Measurements from ENCODE around the gene AMOTL2.

AMOTL2 gene

DNA sequence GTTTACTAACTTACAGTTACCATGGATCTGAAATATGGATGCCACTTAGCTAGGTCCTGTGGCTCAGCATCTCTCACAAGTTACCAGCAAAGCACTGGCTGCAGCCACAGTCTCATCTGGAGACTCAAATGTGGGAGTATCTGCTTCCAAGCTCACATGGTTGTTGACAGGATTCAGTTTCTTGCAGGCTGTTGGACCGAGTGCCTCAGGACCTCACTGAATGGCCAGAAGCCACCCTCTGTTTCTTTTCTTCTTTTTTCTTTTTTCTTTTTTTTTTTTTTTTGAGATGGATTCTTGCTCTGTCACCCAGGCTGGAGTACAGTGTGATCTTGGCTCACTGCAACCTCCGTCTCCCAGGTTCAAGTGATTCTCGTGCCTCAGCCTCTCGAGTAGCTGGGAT is 20.1 kb upstream of the AMOTL2 start:
- Histone ChIP-seq H3K9ac (ENCODE audit: low read length in 2 of 2) (no peak overlapping the region), H3K27ac (ENCODE audit: low read length) (no peak overlapping the region), H3K36me3 (ENCODE audit: control insufficient read depth in 2 of 2, insufficient read depth in 2 of 2, low read length in 2 of 2) (no peaks in the 10 kb centered on the region), H3K4me1 (ENCODE audit: control insufficient read depth, insufficient read depth, low read length) (peaks cover 12% of the 10 kb centered on the region), H3K4me3 (ENCODE audit: low read length in 2 of 2) (no peak overlapping the region), H3K27me3 (ENCODE audit: control insufficient read depth in 1 of 2, insufficient read depth in 2 of 2, low read length in 2 of 2) (no peaks in the 10 kb centered on the region), H3K9me3 (ENCODE audit: control insufficient read depth in 2 of 2, low read length in 2 of 2) (no peaks in the 10 kb centered on the region)

DNA sequence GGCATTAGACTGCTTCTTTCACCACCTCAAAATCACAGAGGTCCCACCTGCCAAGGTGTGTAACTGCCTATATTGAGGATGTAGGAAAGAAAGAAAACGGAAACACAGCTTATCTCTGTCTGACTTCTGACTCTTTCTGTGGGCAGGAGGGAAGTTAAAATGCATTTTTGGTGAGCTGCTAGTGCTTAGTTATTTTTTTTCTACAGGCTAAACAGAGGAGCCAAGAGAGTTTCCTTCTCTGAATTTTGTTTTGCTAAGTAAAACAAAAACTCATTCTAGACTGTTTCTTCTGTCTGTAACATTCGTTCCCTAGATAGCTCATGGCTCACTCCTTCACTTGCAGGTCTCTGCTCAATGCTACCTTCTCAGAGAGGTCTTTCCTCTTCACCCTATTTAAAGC is 18.8 kb upstream of the AMOTL2 start:
- Histone ChIP-seq H3K36me3 (ENCODE audit: control insufficient read depth in 2 of 2, insufficient read depth in 2 of 2, low read length in 2 of 2) (no peaks in the 10 kb centered on the region), H3K4me3 (ENCODE audit: low read length in 2 of 2) (no peak overlapping the region), H3K9ac (ENCODE audit: low read length in 2 of 2) (no peak overlapping the region), H3K27me3 (ENCODE audit: control insufficient read depth in 1 of 2, insufficient read depth in 2 of 2, low read length in 2 of 2) (no peaks in the 10 kb centered on the region), H3K9me3 (ENCODE audit: control insufficient read depth in 2 of 2, low read length in 2 of 2) (no peaks in the 10 kb centered on the region), H3K27ac (ENCODE audit: low read length) (no peak overlapping the region), H3K4me1 (ENCODE audit: control insufficient read depth, insufficient read depth, low read length) (peaks cover 21% of the 10 kb centered on the region)

DNA sequence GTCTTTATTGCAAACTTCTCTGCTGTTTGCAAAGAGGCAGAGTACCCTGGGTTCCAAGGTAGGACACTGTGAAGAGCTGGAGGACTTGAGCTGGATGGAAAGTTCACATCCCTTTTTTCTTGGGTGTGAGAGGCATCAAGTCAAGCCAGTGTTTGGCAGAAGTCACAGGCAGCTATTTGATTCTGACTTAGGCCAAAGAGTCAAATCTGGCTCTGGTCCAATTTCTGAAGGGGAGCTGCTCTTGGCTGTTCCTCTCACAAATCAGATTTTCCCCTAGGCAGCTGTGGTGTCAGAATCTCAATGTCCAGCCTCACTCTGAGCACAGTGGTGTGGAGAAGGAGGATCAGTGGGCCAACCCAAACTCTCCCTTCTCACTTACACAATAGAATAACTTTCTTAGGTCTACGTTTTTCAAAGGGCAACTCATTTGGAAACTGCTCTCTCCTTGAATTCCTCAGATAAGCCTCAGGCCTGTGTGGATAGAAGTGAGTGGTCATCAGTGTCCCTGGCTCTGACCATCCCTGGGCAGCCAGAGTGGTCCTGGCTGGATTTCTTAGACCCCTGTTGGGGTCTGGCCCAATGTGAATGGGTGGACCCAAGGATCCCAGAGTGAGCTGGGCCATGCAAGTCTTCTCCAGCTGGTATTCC is 18.2 kb upstream of the AMOTL2 start:
- Histone ChIP-seq H3K27me3 (ENCODE audit: control insufficient read depth in 1 of 2, insufficient read depth in 2 of 2, low read length in 2 of 2) (no peaks in the 10 kb centered on the region), H3K9me3 (ENCODE audit: control insufficient read depth in 2 of 2, low read length in 2 of 2) (no peaks in the 10 kb centered on the region), H3K4me1 (ENCODE audit: control insufficient read depth, insufficient read depth, low read length) (peaks cover 21% of the 10 kb centered on the region), H3K4me3 (ENCODE audit: low read length in 2 of 2) (no peak overlapping the region), H3K36me3 (ENCODE audit: control insufficient read depth in 2 of 2, insufficient read depth in 2 of 2, low read length in 2 of 2) (no peaks in the 10 kb centered on the region), H3K9ac (ENCODE audit: low read length in 2 of 2) (no peak overlapping the region), H3K27ac (ENCODE audit: low read length) (no peak overlapping the region)

DNA sequence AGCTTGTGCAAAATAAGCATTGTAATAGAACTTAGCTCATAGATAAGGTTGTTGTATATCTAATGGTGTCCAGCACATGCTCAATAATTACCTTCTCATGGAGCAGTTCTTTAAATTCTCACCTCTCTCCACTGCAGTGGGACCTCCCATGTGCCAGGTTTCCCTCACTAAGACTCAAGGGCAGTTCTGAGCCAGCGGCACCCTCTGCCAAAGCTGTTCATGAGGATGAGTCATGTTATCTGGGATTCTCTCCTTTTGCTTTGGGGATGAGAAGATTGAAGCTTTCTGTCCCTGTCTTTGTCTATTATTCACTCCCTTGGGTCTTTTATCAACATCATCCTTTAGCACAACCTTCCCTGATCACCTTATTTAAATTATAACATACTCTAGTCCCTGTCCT is 15.6 kb upstream of the AMOTL2 start:
- H3K36me3 ChIP-seq (ENCODE audit: control insufficient read depth in 2 of 2, insufficient read depth in 2 of 2, low read length in 2 of 2): no peaks in the 10 kb centered on the region
- H3K27me3 ChIP-seq (ENCODE audit: control insufficient read depth in 1 of 2, insufficient read depth in 2 of 2, low read length in 2 of 2): no peaks in the 10 kb centered on the region
- no peak overlapping the region for H3K4me3 ChIP-seq (ENCODE audit: low read length in 2 of 2)
- peaks cover 21% of the 10 kb centered on the region for H3K4me1 ChIP-seq (ENCODE audit: control insufficient read depth, insufficient read depth, low read length)
- H3K9me3 ChIP-seq (ENCODE audit: control insufficient read depth in 2 of 2, low read length in 2 of 2): no peaks in the 10 kb centered on the region
- H3K9ac ChIP-seq (ENCODE audit: low read length in 2 of 2): no peak overlapping the region
- H3K27ac ChIP-seq (ENCODE audit: low read length): no peak overlapping the region

DNA sequence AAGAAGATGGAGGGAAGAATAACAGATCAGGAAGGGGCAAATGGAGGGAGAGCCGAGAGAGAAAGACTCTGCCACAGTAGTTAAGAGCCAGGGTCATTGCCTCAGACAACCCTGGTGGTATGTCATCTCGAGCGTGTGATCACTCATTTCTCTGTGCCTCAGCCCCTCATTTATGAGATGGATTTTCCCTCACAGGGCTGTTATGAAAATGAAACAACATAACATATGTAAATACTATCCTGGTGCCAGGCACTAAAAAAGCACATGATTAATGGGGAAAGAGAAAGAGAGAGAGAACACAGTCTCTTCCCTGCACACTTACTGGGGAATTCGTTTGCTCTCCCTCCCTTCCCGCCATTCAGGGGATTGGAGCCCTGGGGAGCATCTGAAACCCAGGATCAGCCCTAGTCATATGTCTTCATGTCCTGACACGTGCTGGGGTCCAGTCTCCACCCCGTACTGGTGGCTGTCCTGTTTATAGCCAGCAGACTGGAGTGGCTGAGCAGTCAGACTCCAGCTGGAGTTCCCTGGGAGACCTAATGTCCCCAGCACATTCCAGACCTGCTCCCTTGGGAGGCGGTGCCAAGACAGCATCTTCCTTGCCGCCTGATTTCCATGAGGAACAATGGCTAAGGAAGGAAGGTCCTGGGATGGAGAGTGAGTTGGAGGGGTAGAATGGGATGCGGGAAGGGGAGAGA is 14.7 kb upstream of the AMOTL2 start:
- no peaks in the 10 kb centered on the region for H3K27me3 ChIP-seq (ENCODE audit: control insufficient read depth in 1 of 2, insufficient read depth in 2 of 2, low read length in 2 of 2)
- no peaks in the 10 kb centered on the region for H3K36me3 ChIP-seq (ENCODE audit: control insufficient read depth in 2 of 2, insufficient read depth in 2 of 2, low read length in 2 of 2)
- H3K27ac ChIP-seq (ENCODE audit: low read length): no peak overlapping the region
- H3K4me1 ChIP-seq (ENCODE audit: control insufficient read depth, insufficient read depth, low read length): peaks cover 21% of the 10 kb centered on the region
- H3K4me3 ChIP-seq (ENCODE audit: low read length in 2 of 2): peak overlapping the region in 1 of 2 donors; percentile 3
- peak overlapping the region in 1 of 2 donors; percentile 29 for H3K9ac ChIP-seq (ENCODE audit: low read length in 2 of 2)
- no peaks in the 10 kb centered on the region for H3K9me3 ChIP-seq (ENCODE audit: control insufficient read depth in 2 of 2, low read length in 2 of 2)

DNA sequence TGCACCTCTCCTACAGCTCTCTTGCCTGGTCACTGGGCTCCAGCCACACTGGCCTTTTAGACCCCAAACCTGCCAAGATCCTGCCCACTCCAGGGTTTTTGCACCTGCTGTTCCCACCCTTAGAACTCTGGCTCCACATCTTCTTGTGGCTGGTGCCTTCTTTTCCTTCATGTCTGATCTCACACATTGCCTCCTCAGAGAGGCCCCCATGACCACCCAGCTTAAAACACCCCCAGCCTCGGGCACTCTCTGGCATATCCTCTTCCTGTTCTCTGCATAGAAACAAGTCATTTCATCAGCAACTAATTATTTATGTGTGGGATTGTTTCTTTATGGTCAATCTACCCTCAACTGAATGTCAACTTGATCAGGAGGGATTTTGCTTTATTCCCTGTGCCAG is 14.0 kb upstream of the AMOTL2 start:
- no peak overlapping the region for H3K27ac ChIP-seq (ENCODE audit: low read length)
- no peaks in the 10 kb centered on the region for H3K9me3 ChIP-seq (ENCODE audit: control insufficient read depth in 2 of 2, low read length in 2 of 2)
- H3K4me1 ChIP-seq (ENCODE audit: control insufficient read depth, insufficient read depth, low read length): peaks cover 21% of the 10 kb centered on the region
- H3K4me3 ChIP-seq (ENCODE audit: low read length in 2 of 2): no peak overlapping the region
- H3K9ac ChIP-seq (ENCODE audit: low read length in 2 of 2): no peak overlapping the region
- H3K36me3 ChIP-seq (ENCODE audit: control insufficient read depth in 2 of 2, insufficient read depth in 2 of 2, low read length in 2 of 2): no peaks in the 10 kb centered on the region
- no peaks in the 10 kb centered on the region for H3K27me3 ChIP-seq (ENCODE audit: control insufficient read depth in 1 of 2, insufficient read depth in 2 of 2, low read length in 2 of 2)

DNA sequence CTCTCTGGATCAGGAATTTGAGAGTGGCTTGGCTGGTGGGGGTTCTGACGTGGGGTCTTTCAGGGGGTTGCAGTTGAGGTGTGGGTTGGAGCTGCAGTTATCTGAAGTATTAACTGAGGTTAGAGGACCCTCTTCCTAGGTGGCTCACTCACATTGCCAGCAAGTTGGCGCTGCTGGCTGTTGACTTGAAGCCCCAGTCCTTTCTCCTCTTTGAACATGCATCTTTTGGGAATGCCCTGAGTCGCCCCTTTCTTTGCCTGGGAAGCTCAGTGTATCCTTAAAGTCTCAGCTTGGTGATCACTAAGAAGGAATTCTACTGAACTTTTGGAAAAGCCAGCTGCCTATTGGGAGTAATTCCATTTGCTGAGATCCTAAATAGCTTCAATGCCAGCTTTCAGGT is 13.0 kb upstream of the AMOTL2 start:
- Histone ChIP-seq H3K9me3 (ENCODE audit: control insufficient read depth in 2 of 2, low read length in 2 of 2) (no peaks in the 10 kb centered on the region), H3K27ac (ENCODE audit: low read length) (no peak overlapping the region), H3K9ac (ENCODE audit: low read length in 2 of 2) (no peak overlapping the region), H3K4me1 (ENCODE audit: control insufficient read depth, insufficient read depth, low read length) (peaks cover 12% of the 10 kb centered on the region), H3K36me3 (ENCODE audit: control insufficient read depth in 2 of 2, insufficient read depth in 2 of 2, low read length in 2 of 2) (no peaks in the 10 kb centered on the region), H3K27me3 (ENCODE audit: control insufficient read depth in 1 of 2, insufficient read depth in 2 of 2, low read length in 2 of 2) (no peaks in the 10 kb centered on the region), H3K4me3 (ENCODE audit: low read length in 2 of 2) (no peak overlapping the region)

DNA sequence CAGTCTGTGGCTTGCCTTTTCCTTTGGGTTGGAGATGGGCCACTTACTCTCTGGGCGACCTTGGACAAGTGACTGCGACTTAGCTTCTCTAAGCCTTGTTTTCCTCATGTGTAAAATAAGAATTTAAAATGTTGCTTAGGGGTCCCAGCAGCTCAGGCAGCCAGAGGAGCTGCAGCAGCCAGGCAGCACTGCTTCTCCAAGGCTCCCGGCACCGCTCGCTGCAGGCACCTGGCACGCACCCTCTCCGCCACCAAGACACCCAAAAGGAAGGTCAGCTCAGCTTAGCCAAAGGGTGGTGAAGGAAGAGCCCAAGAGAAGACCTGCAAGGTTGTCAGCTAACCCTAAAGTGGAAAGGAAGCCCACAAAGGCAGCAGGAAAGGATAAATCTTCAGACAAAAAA is 10.7 kb upstream of the AMOTL2 start:
- Histone ChIP-seq H3K36me3 (ENCODE audit: control insufficient read depth in 2 of 2, insufficient read depth in 2 of 2, low read length in 2 of 2) (no peaks in the 10 kb centered on the region), H3K9me3 (ENCODE audit: control insufficient read depth in 2 of 2, low read length in 2 of 2) (no peaks in the 10 kb centered on the region), H3K4me1 (ENCODE audit: control insufficient read depth, insufficient read depth, low read length) (peaks cover 14% of the 10 kb centered on the region), H3K9ac (ENCODE audit: low read length in 2 of 2) (no peak overlapping the region), H3K27me3 (ENCODE audit: control insufficient read depth in 1 of 2, insufficient read depth in 2 of 2, low read length in 2 of 2) (no peaks in the 10 kb centered on the region), H3K27ac (ENCODE audit: low read length) (no peak overlapping the region), H3K4me3 (ENCODE audit: low read length in 2 of 2) (no peak overlapping the region)

DNA sequence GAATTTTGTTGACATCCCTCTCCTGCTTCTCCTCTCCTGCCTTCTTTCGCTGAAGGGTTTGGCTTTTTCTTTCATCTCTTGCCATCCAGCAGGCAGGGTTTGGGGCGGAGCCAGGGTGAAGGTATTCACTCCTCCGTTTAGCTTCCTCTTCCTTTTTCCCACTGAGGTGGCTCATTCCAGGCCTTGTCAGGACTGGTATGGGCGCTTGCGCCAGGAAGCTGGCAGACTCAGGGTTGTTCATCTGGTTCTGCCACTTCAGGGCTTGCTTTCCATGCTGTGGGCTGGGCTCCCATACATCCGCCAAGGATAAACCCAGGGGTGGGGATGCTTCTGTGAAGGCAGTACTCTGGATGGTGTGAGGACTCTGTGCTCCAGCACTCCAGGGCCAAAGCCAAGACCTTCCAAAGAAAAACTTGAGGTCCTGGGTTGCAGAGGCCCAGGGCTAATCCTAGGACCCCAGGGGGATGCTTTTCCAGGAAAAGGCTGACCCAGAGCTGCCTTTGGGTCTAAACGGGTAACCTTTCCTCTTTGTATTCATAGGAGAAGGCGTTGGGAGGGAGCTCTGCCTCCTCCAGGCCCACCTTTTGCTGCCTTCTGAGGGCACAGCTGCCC is 7.7 kb upstream of the AMOTL2 start:
- H3K27me3 ChIP-seq (ENCODE audit: control insufficient read depth in 1 of 2, insufficient read depth in 2 of 2, low read length in 2 of 2): no peaks in the 10 kb centered on the region
- H3K9ac ChIP-seq (ENCODE audit: low read length in 2 of 2): no peak overlapping the region
- H3K27ac ChIP-seq (ENCODE audit: low read length): peak overlapping the region; percentile 37
- no peak overlapping the region for H3K4me3 ChIP-seq (ENCODE audit: low read length in 2 of 2)
- H3K36me3 ChIP-seq (ENCODE audit: control insufficient read depth in 2 of 2, insufficient read depth in 2 of 2, low read length in 2 of 2): no peaks in the 10 kb centered on the region
- no peaks in the 10 kb centered on the region for H3K9me3 ChIP-seq (ENCODE audit: control insufficient read depth in 2 of 2, low read length in 2 of 2)
- H3K4me1 ChIP-seq (ENCODE audit: control insufficient read depth, insufficient read depth, low read length): peaks cover 8% of the 10 kb centered on the region

DNA sequence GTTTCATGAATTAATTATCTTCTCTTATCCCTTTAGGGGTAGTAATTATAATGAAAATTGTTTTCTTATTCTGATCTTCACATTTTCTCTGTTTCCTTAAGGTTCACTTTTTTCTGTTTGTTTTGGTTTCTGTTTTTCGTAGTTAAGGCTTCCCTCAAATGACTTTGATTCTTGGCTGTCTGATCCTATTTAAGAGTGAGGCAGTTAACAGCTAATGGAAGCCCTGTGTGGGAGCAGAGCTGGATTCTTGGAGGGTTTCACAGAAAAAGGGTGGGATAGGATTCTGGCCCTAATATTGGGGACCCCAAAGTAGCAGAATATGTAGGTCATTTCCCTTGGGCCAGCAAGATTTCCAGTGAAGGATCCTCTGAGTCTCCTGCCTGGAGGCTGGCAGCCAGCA is 6.8 kb upstream of the AMOTL2 start:
- H3K4me1 ChIP-seq (ENCODE audit: control insufficient read depth, insufficient read depth, low read length): peaks cover 8% of the 10 kb centered on the region
- H3K27ac ChIP-seq (ENCODE audit: low read length): peak overlapping the region; percentile 37
- H3K36me3 ChIP-seq (ENCODE audit: control insufficient read depth in 2 of 2, insufficient read depth in 2 of 2, low read length in 2 of 2): no peaks in the 10 kb centered on the region
- H3K4me3 ChIP-seq (ENCODE audit: low read length in 2 of 2): peak overlapping the region in 1 of 2 donors; percentile 8
- peak overlapping the region in 1 of 2 donors; percentile 21 for H3K9ac ChIP-seq (ENCODE audit: low read length in 2 of 2)
- no peaks in the 10 kb centered on the region for H3K9me3 ChIP-seq (ENCODE audit: control insufficient read depth in 2 of 2, low read length in 2 of 2)
- H3K27me3 ChIP-seq (ENCODE audit: control insufficient read depth in 1 of 2, insufficient read depth in 2 of 2, low read length in 2 of 2): no peaks in the 10 kb centered on the region

DNA sequence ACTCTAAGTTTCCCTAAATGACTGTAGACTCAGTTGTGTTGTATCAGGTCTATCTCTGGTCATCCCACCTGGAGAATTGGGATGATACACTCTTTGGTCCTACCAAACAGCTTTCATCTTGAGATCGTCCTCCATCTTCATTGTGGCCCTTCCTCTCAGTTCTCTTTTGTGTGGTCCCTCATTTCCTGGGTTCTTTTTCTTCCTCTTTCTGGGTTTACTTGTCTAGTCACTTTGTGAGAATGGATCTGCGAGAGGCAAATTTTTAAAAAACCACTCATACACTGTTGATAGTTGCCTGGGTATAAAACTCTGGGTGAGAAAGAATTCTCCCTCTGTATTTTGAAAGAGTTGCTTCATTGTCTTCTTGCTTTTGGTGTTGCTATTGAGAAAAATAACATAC is 6.0 kb upstream of the AMOTL2 start:
- no peak overlapping the region for H3K27ac ChIP-seq (ENCODE audit: low read length)
- H3K9ac ChIP-seq (ENCODE audit: low read length in 2 of 2): no peak overlapping the region
- H3K9me3 ChIP-seq (ENCODE audit: control insufficient read depth in 2 of 2, low read length in 2 of 2): no peaks in the 10 kb centered on the region
- no peaks in the 10 kb centered on the region for H3K27me3 ChIP-seq (ENCODE audit: control insufficient read depth in 1 of 2, insufficient read depth in 2 of 2, low read length in 2 of 2)
- peaks cover 12% of the 10 kb centered on the region for H3K4me1 ChIP-seq (ENCODE audit: control insufficient read depth, insufficient read depth, low read length)
- H3K36me3 ChIP-seq (ENCODE audit: control insufficient read depth in 2 of 2, insufficient read depth in 2 of 2, low read length in 2 of 2): no peaks in the 10 kb centered on the region
- no peak overlapping the region for H3K4me3 ChIP-seq (ENCODE audit: low read length in 2 of 2)
